Posterior cingulate gyrus (tissue), 11 donors: ENCODE data around the gene PCGF2.

ENCODE experiments used
- DNase-seq, 10 donors: peaks; one replicate each; pipeline versions ENCODE4 v3.0.0 to v3.0.0-alpha.2; 2020 to 2021; ENCODE audit warnings: mixed read lengths in 3 of 10
- intact Hi-C: fragments of 100-400 bp; cut with DNase I; formaldehyde crosslinking; loops from one replicate; pipeline ENCODE4 v1.15.1; 2023

The PCGF2 gene

DNA sequence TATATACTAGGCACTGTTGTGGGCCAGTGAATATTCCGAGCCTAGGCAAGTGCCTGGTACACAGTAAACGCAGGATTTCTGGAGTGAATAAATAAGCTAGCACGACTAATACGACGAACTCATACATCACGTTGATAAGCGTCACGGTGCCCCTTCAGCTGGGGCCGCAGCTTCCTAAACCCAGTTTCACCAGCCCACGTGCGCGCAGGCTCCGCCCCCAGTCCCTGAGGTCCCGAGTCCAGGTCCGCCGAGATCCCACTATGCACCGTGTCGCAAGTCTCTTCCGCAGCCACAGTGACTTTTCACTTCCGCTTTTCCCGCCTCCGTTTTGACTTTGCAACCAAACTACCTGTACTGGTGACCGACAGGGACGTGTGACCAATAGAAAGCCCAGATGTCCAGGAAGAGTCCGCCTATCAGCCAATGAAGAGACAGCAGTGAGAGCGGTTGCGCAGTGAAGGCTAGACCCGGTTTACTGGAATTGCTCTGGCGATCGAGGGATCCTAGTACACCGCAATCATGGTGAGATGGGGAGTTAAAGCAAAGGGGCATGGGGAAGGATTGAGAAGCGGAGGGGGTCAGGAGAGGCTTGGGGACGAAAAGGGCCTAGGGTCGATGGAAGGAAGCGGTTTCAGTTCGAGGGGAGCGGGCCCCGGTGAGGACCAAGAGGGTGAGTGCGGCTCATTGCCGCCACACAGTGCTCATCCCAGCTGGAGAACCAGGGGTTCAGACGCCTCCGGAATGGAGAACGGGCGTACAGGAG lies 4.4 kb upstream of the PCGF2 start, which contains the start of gene PSMB3:
PSMB3 (plus strand) TSS at position 434 of the 763 bp plus-strand sequence; CDS start at position 520, 86 bp downstream.
- intact Hi-C loops = loop anchor here (5.0 kb wide), 1 partner anchor 45 kb away; the partner anchor contains the start of gene PIP4K2B
- DNase-seq = peak; percentile 95 to 99 (median 98)

- intact Hi-C loops = loop anchor here (5.0 kb wide), 1 partner anchor 45 kb away; the partner anchor contains the start of gene PIP4K2B
- DNase-seq = peak; percentile 69 to 98 (median 84)
Measured at GRCh38 chr17:38751808-38752307, 3.7 kb upstream of the PCGF2 start.

- intact Hi-C loops = loop anchor here (5.0 kb wide), 1 partner anchor 46 kb away; the partner anchor contains the start of gene PIP4K2B
- DNase-seq = no peak
Measured at GRCh38 chr17:38751144-38751807, 3.1 kb upstream of the PCGF2 start.

GRCh38 chr17:38750312-38751121 lies 2.4 kb upstream of the PCGF2 start:
- DNase-seq = peak in 3 of 10 donors; percentile 73 to 83 (median 81)
- intact Hi-C loops = loop anchor here (5.0 kb wide), 1 partner anchor 47 kb away; the partner anchor contains the start of gene PIP4K2B

DNA sequence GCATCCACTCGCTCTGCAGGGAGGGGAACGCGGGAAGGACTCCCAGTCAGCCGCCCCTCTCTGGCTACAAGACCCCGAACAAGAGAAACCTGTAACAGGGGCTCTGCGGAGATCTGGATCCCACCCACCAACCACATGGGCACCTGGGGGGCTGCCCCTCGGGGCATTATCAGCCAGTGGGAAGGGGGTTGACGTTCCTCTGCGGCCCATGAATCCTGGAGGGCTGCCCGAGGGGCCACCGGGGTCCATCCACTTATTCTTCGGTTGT lies 1.8 kb upstream of the PCGF2 start:
- no peak for DNase-seq
- intact Hi-C loops = loop anchor here (5.0 kb wide), 1 partner anchor 47 kb away; the partner anchor contains the start of gene PIP4K2B

DNA sequence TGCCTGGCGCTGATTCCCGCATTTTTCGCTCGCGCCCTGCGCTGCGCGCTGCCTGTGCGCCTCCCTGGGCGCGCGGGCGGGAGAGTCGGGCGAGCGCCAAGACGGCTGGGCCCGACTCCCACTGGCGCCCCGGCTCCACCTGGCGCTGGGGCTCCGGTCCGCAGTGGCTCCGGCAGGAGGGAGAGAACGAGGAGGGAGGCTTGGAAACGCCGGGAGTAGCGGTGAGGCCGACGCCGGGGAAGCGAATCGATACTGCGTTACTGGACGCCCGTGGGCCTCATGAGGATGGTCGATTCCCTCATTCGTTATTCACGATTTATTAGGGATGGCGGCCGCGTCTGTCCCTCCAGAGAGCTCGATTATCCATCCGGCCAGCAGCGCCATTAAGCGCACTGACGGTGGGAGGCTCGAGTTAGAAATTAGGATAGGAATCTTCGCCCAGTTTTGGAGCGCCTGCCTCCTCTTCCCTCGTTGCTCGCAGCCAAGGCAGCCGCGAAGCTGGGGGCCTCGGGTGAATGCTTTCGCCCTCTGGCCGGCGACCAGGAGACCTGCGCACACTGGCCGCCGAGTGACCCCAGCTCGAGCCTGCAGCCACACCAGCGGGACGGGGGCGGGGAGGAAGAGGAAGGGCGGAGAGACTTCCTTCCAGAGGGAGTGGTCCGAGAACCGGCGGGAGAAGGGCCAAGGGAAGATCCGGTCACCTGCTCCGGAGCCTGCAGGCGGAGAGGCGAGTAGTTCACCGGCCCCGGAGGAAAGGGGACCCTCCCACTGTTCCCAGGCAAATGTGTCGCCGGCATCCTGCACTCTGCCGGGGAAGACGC lies 1.3 kb upstream of the PCGF2 start:
- peak in 8 of 10 donors; percentile 34 to 92 (median 60) for DNase-seq
- intact Hi-C loops = loop anchor here (5.0 kb wide), 1 partner anchor 48 kb away; the partner anchor contains the start of gene PIP4K2B

GRCh38 chr17:38748892-38749222 lies 721 bp upstream of the PCGF2 start:
- no peak for DNase-seq
- intact Hi-C loops = no loop called here

GRCh38 chr17:38747463-38748148 lies 530 bp downstream of the PCGF2 start:
- peak in 1 of 10 donors; percentile 81 for DNase-seq
- intact Hi-C loops = no loop called here

- intact Hi-C loops = no loop called here
Measured at GRCh38 chr17:38746849-38747462, 1.2 kb downstream of the PCGF2 start.

GRCh38 chr17:38746004-38746848 lies 1.9 kb downstream of the PCGF2 start:
- DNase-seq = peak in 1 of 10 donors; percentile 43
- intact Hi-C loops = no loop called here

More at GRCh38 chr17:38746849-38747462, 1.2 kb downstream of the PCGF2 start:
- DNase-seq = peak in 1 of 10 donors; percentile 74

DNA sequence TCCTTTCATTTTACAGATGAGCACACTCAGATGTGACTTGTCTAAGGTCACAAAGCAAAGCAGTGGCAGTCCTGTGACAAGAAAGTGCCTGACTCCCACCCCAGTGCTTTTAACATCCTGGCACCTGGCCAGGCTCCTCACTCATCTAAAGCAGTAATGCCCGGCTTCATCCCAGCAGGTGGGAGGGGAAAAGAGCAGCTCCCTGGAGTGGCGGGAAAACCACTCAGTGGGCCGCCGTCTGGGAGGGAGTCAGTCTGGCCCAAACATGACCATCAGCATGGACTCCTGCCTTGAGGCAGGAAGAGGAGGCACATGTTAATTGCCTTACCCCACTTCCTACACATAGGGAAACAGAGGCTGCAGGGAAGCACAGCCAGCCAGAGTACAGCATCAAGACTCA lies 2.6 kb downstream of the PCGF2 start:
- intact Hi-C loops = no loop called here
- peak in 1 of 10 donors; percentile 73 for DNase-seq

GRCh38 chr17:38743556-38744171 lies 4.5 kb downstream of the PCGF2 start:
- DNase-seq = peak in 2 of 10 donors; percentile 24 to 43
- intact Hi-C loops = no loop called here

DNA sequence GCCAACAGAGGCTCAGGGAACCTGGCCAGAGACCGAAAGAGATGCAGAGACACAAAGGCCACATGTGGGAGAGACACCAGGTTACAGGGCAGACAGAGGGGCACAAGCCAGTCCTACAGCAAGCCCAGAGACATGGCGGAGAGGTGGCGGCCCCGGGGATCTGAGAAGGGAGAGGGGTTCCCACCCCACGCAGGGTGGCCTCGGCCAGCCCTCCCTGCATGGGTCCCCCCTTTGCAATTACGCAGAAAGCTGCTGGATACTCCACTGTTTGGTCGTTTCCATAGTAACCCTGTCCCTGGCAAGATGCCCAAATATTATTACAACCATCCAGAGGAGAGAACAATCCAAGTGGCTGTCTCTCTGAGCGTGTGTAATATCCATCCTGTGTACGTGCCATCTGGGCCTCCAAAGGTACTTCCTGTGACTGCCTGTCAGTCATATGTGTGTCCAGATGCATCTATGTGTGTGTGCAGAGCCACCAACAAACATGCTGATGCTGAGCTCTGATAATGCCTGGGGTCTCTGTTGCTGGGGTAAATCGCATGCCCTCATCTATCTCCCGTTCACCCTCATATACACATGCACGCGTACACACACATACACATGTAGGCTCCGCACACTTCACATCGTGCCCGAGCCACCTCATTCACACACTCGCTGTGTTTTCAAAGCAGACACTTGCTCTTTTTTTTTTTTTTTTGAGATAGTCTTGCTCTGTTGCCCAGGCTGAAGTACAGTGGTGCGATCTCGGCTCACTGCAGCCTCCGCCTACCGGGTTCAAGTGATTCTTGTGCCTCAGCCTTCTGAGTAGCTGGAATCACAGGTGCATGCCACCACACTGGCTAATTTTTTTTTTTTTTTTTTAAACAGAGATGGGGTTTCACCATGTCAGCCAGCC lies 5.5 kb downstream of the PCGF2 start:
- intact Hi-C loops = no loop called here
- DNase-seq = peak in 2 of 10 donors; percentile 61 to 70

DNA sequence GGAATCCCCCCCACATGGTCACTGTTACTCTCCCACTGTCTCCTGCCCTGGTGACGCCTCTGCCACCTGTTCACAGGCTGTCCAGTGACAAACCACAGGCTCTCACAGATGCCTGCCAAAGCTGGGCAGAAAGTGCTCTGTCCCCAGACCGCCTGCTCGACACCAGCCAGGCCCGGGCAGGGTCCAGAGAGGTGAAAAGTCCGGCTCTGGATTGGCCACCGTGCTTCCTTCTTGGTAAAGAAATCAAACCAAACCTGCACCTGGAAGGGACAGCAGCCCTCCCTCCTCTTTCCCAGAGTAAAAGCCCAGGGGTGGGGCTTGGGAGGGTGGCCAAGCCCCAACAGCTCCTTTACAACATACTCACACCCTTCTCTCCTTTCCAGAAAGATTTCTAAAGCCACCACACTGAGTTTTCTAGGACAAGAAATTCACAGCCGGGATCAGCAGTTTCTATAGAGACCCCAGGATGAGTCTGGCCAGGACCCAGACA lies 6.2 kb downstream of the PCGF2 start:
- intact Hi-C loops = no loop called here
- DNase-seq = peak in 1 of 10 donors; percentile 49

- DNase-seq = peak in 1 of 10 donors; percentile 39
- intact Hi-C loops = no loop called here
Measured at GRCh38 chr17:38741461-38741860, 6.7 kb downstream of the PCGF2 start.

DNA sequence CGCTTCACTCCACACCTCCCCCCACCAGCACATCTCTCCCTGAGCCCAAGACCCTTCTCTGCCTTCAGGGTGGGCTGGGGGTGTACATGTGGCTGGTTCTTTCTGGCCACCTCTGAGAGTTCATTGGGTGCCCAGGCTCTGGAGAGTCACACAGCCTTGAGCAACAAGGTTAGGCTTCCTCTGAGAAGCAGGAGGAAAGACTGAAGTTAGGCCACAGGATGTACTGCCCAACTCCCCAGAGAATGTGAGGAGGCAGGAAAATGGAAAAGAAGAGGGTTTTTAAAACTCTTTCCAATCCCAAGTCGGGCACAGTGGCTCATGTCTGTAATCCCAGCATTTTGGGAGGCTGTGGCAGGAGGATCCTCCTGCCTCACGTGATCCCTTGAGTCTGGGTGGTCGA lies 7.3 kb downstream of the PCGF2 start:
- intact Hi-C loops = no loop called here
- no peak for DNase-seq
